Measurements from ENCODE around the gene KATNB1. TPM values are rescaled to one million over a fixed set of nuclear protein-coding genes. Genes with fewer than 3 reads are reported as not detected.

The KATNB1 gene
- total RNA-seq, 1 donor = 23.7 TPM

DNA sequence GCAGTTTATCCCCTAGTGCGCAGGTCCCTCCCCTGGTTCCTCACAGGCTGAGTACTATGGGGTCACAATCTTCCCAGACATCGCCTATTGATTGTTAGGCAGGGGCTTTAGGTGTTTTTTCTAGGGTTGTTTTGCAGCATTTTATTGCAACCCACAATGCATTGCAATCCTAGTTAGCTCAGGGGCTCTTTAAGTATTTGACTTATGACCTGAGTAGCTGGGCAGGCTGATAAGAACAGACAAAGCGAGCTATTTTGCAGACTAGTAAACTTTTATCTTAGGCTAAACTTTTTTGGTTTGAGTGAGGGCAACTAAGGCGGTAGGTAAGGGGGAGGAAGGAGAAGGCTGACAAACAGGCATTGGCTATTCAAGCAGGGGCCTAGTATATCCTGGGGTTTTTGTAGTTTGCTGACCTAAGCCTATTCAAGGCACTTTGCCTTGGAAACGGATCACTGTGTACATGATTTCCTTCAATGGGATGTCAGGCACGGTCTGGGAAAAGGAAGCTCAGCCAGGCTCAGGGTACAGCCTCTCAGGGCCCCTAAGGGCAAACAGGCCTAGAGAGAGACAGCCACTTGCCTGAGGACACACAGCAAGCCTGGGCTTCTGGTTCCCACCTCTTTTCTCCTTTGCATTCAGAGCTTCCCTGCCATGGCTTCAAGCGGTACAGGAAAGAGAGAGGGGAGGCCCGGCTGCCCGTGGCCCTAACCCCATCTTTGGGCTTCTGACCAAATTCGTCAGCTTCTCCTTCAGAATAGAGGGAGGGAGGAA, 34.6 kb upstream of the KATNB1 start:
- DNase-seq (ENCODE audit: low read depth) = no peak
- no peak overlapping the region for H3K4me3 ChIP-seq (ENCODE audit: low read depth, low read length)
- TF ChIP-seq, protein P1, sequence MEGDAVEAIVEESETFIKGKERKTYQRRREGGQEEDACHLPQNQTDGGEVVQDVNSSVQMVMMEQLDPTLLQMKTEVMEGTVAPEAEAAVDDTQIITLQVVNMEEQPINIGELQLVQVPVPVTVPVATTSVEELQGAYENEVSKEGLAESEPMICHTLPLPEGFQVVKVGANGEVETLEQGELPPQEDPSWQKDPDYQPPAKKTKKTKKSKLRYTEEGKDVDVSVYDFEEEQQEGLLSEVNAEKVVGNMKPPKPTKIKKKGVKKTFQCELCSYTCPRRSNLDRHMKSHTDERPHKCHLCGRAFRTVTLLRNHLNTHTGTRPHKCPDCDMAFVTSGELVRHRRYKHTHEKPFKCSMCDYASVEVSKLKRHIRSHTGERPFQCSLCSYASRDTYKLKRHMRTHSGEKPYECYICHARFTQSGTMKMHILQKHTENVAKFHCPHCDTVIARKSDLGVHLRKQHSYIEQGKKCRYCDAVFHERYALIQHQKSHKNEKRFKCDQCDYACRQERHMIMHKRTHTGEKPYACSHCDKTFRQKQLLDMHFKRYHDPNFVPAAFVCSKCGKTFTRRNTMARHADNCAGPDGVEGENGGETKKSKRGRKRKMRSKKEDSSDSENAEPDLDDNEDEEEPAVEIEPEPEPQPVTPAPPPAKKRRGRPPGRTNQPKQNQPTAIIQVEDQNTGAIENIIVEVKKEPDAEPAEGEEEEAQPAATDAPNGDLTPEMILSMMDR (IDR thresholded peaks at IDR 0.05; ENCODE audit: insufficient read depth, low read length) = no peak

DNA sequence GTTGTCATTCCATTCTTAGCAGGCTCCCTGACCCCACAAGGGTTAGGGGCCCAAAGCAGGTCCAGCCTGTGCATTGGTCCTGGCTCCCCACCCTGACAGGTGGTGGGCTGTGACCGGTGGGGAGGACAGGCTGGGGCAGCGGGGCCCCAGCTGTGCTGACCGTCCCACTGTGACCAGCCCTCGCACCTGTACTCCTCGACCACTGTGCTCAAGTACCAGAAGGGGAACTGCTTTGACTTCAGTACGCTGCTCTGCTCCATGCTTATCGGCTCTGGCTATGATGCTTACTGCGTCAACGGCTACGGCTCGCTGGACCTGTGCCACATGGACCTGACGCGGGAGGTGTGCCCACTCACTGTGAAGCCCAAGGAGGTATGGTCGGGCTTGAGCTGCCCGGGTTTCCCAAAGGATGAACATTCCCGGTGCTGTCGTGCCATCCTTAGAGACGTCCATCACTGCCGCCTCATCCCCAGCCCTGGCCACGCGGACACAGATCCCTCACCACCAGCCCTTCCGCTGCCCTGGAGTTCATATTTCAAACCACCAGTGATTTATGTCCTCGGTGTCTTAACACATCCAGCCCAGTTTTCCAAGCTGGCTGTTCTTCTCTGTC, 33.7 kb upstream of the KATNB1 start:
- TF ChIP-seq, protein P1 (IDR thresholded peaks at IDR 0.05; ENCODE audit: insufficient read depth, low read length) = no peak
- no peak overlapping the region for H3K4me3 ChIP-seq (ENCODE audit: low read depth, low read length)
- no peak for DNase-seq (ENCODE audit: low read depth)

DNA sequence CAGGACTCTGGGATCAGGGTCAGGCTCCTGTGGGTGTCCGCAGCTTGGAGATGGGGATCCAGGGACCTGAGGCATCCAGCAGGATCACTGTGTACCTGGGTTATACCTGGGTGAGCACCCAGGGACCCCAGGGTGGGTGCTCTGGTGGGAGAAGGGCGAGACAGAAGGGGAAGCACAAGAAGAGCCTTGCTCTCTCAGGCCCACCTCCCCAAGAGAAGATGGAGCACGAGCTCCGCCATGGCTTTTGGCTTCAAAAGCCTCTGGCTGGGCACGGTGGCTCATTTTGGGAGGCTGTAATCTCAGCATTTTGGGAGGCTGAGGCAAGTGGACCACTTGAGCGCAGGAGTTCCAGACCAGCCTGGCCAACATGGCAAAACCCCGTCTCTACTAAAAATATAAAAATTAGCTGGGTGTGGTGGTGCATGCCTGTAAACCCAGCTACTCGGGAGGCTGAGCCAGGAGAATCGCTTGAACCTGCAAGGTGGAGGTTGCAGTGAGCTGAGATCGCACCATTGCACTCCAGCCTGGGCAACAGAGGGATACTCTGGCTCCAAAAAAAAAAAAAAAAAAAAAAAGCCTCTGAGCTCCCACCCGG, 32.1 kb upstream of the KATNB1 start:
- DNase-seq (ENCODE audit: low read depth) = no peak
- no peak overlapping the region for H3K4me3 ChIP-seq (ENCODE audit: low read depth, low read length)
- TF ChIP-seq, protein P1 (IDR thresholded peaks at IDR 0.05; ENCODE audit: insufficient read depth, low read length) = no peak

DNA sequence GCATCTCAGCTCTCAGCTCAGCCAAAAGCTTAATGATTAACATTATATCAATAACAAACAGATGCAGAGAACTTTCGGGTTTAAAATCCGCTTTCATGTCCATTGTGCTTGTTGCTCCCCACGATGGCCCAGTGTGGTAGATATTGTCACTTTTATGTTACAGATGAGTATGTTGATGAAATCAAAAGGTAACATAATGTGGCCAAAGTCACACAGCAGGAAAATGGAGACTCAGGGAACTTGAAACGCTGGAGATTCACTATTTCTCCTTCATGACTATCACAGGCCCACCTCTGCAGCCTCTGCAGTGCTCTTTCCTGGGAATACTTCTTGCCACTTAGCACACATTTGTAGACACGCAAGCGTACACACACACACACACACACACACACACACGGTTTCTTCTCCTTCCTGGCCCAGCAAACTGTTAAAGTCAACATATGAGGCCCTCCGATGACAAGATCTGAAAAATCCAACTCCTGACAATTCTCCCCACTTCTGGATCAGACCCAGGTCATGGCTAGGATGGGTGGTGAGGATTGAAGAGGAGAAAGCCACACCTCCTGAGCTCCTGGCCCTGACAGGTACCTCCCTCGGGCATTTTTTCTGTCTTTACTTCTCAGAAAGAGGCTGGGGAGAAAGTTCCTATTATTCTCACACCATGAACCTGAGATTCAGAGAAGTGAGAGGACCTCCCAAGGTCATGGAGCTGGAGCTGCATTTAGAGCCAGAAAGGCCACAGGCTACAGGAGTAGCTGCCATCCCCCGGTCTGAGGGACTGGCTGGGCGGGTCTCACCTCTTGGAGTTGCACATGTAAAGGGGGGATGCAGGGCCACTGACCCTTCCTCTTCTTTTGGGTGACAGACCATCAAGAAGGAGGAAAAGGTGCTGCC, 31.3 kb upstream of the KATNB1 start:
- H3K4me3 ChIP-seq (ENCODE audit: low read depth, low read length) = no peak overlapping the region
- TF ChIP-seq, protein P1 (IDR thresholded peaks at IDR 0.05; ENCODE audit: insufficient read depth, low read length) = no peak

DNA sequence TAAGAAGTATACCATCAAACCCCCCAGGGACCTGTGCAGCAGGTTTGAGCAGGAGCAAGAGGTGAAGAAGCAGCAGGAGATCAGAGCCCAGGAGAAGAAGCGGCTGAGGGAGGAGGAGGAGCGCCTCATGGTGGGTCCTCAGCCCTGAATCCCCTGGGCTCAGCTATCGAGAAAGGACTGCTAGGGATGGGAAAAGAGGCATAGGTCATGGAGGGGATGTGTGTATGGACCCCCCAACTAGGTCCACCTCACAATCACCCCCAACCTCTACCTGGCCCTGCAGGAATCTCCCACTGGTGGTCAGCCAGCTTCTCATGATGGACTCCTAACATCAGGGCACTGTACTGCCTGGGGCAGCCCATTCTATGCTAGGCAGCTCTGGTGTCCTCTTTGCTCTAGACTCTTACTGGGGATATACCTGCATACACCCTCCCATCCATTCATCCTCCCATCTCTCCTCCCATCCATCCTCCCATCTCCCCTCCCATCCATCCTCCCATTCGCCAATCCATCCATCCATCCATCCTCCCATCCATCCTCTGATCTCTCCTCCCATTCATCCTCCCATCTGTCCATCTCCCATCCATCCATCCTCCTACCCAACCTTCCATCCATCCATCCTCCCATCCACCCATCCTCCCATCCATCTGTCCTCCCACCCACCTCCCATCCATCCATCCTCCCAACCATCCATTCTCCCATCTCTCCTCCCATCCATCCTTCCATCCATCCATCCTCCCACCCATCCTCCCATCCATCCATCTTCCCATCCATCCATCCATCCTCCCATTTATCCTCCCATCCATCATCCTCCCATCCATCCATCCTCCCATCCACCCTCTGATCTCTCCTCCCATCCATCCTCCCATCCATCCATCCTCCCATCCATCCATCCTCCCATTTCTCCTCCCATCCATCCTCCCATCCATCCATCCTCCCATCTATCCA, 30.4 kb upstream of the KATNB1 start:
- no peak for DNase-seq (ENCODE audit: low read depth)
- TF ChIP-seq, protein P1 (IDR thresholded peaks at IDR 0.05; ENCODE audit: insufficient read depth, low read length) = no peak
- no peak overlapping the region for H3K4me3 ChIP-seq (ENCODE audit: low read depth, low read length)

More for the DNA sequence above, 31.3 kb upstream of the KATNB1 start:
- DNase-seq (ENCODE audit: low read depth) = no peak
